Stomach (tissue), 4 donors: ENCODE data around the gene MBD3L2B.

Experiments
- CTCF ChIP-seq, 7 experiments: fragments of 450-650 bp in 4 of 7; fragments of 200-600 bp in 3 of 7; sonication (generic) in 3 of 7; IDR thresholded peaks; one replicate each; pipeline ENCODE4 v1.5.1; 2016 to 2019; ENCODE audit warnings: antibody characterized with exemption in 7 of 7, control low read depth in 2 of 7, mild to moderate bottlenecking in 1 of 7
- EP300 ChIP-seq: sonication (generic); formaldehyde crosslinking; IDR thresholded peaks from one replicate; pipeline ENCODE4 v1.6.1; 2017; ENCODE audit warnings: antibody characterized with exemption
- POLR2A ChIP-seq, 4 donors: fragments of 450-650 bp; IDR thresholded peaks; one replicate each; pipeline ENCODE4 v1.6.1; 2016; ENCODE audit warnings: antibody characterized with exemption in 4 of 4, control low read depth in 2 of 4, mild to moderate bottlenecking in 1 of 4, moderate library complexity in 1 of 4
- POLR2AphosphoS5 ChIP-seq, 3 donors: sonication (generic); formaldehyde crosslinking; IDR thresholded peaks; one replicate each; pipeline ENCODE4 v1.6.1; 2016; ENCODE audit warnings: antibody characterized with exemption in 3 of 3

- TF ChIP-seq CTCF (IDR thresholded peaks at IDR 0.05) (no peak), POLR2A (IDR thresholded peaks at IDR 0.05) (no peak), EP300 (no peak), POLR2AphosphoS5 (IDR thresholded peaks at IDR 0.05) (no peak)
Observed at GRCh38 chr19:6988257-6988656, 33.0 kb downstream of the MBD3L2B start.
